Cardiac fibroblast (primary cell): ENCODE measurements around the gene CDC42BPG.

ENCODE experiments used
- DNase-seq, 2 donors: peaks; one replicate each; pipeline versions ENCODE4 v3.0.0 to v3.0.0-alpha.2; 2010; ENCODE audit warnings: low read depth in 2 of 2
- H3K4me3 ChIP-seq, 2 donors: replicated peaks in 1 of 2; 1 replicate in 1 of 2; 2 replicates in 1 of 2; pipeline ENCODE4 v1.5.1; 2011; ENCODE audit warnings: low read depth in 2 of 2, low read length in 2 of 2, mild to moderate bottlenecking in 2 of 2, moderate library complexity in 1 of 2
- CTCF ChIP-seq: IDR thresholded peaks from one replicate; pipeline ENCODE4 v1.5.1; 2011; ENCODE audit warnings: low read depth, mild to moderate bottlenecking, low read length, inconsistent platforms

Gene CDC42BPG

GRCh38 chr11:64837887-64838351 is 6.5 kb downstream of the CDC42BPG start:
- DNase-seq: no peak
- TF ChIP-seq CTCF: no peak
- no peak overlapping the region for H3K4me3 ChIP-seq

GRCh38 chr11:64836448-64837072 is 7.9 kb downstream of the CDC42BPG start:
- no peak for DNase-seq
- no peak overlapping the region for H3K4me3 ChIP-seq
- TF ChIP-seq CTCF: no peak

- DNase-seq: no peak
- no peak for TF ChIP-seq CTCF
- H3K4me3 ChIP-seq: no peak overlapping the region
Observed at GRCh38 chr11:64835616-64836447, 8.6 kb downstream of the CDC42BPG start.

GRCh38 chr11:64834723-64835615 is 9.5 kb downstream of the CDC42BPG start:
- no peak overlapping the region for H3K4me3 ChIP-seq
- DNase-seq: peak; percentile 44 to 51
- no peak for TF ChIP-seq CTCF

- TF ChIP-seq CTCF: no peak
- no peak overlapping the region for H3K4me3 ChIP-seq
- DNase-seq: no peak
Observed at GRCh38 chr11:64834031-64834722, 10.3 kb downstream of the CDC42BPG start.

GRCh38 chr11:64833509-64833908 is 10.9 kb downstream of the CDC42BPG start:
- no peak for DNase-seq
- H3K4me3 ChIP-seq: no peak overlapping the region
- no peak for TF ChIP-seq CTCF
